ENCODE measurements around the gene DBT. TPM values are rescaled to one million over a fixed set of nuclear protein-coding genes. Genes with fewer than 3 reads are reported as not detected.

Gene DBT
- total RNA-seq, 1 experiment from 2014 or later, result 20.3 TPM

GRCh38 chr1:100217834-100218233 is 31.8 kb downstream of the DBT start:
- DNase-seq, result no peak
- Histone ChIP-seq H3K79me2 (ENCODE audit: insufficient read depth, low read length) (no peaks in the 10 kb centered on the region), H4K20me1 (ENCODE audit: control insufficient read depth, insufficient read depth, insufficient read length) (no peaks in the 10 kb centered on the region), H3K27ac (ENCODE audit: insufficient read length, low read depth, low read length) (no peak overlapping the region), H3K56ac (ENCODE audit: insufficient read length, low read depth, low read length) (no peak overlapping the region), H2BK12ac (ENCODE audit: insufficient read length, low read depth, low read length) (no peak overlapping the region), H3K18ac (ENCODE audit: insufficient read length, low read depth, low read length) (no peak overlapping the region), H3K27me3 (ENCODE audit: insufficient read depth, low read length) (no peaks in the 10 kb centered on the region), H3K9ac (ENCODE audit: extremely low read depth, insufficient read length, low read length) (no peak overlapping the region), H2BK5ac (ENCODE audit: insufficient read length, low read length) (no peak overlapping the region), H2AFZ (ENCODE audit: low read length) (no peak overlapping the region), H4K91ac (ENCODE audit: insufficient read length, low read depth, low read length) (no peak overlapping the region), H3K79me1 (ENCODE audit: insufficient read depth, low read depth, low read length, poor library complexity, severe bottlenecking) (no peaks in the 10 kb centered on the region), H3K23ac (ENCODE audit: insufficient read length, low read depth, low read length) (no peak overlapping the region), H3T11ph (ENCODE audit: low read length) (no peak overlapping the region), H2BK120ac (ENCODE audit: low read depth, low read length, poor library complexity, severe bottlenecking) (no peak overlapping the region), H3K4ac (ENCODE audit: low read depth, low read length) (no peak overlapping the region), H4K8ac (replicated peaks; ENCODE audit: insufficient read length, low read depth, low read length) (no peak overlapping the region), H3K9me3 (ENCODE audit: control insufficient read depth, low read depth, low read length) (no peaks in the 10 kb centered on the region), H3K4me1 (ENCODE audit: insufficient read depth, low read length) (no peaks in the 10 kb centered on the region), H4K5ac (ENCODE audit: insufficient read length, low read depth, low read length) (no peak overlapping the region), H3K23me2 (ENCODE audit: insufficient read length, low read depth, low read length, poor library complexity, severe bottlenecking) (no peaks in the 10 kb centered on the region), H3K4me2 (ENCODE audit: insufficient read depth, insufficient read length, low read length) (no peak overlapping the region), H2AK5ac (ENCODE audit: insufficient read length, low read length) (no peak overlapping the region), H3K14ac (ENCODE audit: insufficient read depth, low read length) (no peak overlapping the region), H2BK20ac (ENCODE audit: low read depth, low read length, poor library complexity, severe bottlenecking) (no peak overlapping the region), H2BK15ac (ENCODE audit: low read depth, low read length) (no peak overlapping the region)
- Mint-ChIP-seq H3K36me3 (ENCODE audit: insufficient read depth in 1 of 3, low read depth in 3 of 3) (peaks cover 6 to 39% (median 25%) of the 10 kb centered on the region in 3 experiments; a peak in 6 of 7 replicates), H3K4me3 (no peak overlapping the region), H3K27me3 (ENCODE audit: low read depth) (no peaks in the 10 kb centered on the region), H3K4me1 (no peaks in the 10 kb centered on the region), H3K9me3 (no peaks in the 10 kb centered on the region), H3K27ac (no peak overlapping the region)
- TF ChIP-seq, protein P1, sequence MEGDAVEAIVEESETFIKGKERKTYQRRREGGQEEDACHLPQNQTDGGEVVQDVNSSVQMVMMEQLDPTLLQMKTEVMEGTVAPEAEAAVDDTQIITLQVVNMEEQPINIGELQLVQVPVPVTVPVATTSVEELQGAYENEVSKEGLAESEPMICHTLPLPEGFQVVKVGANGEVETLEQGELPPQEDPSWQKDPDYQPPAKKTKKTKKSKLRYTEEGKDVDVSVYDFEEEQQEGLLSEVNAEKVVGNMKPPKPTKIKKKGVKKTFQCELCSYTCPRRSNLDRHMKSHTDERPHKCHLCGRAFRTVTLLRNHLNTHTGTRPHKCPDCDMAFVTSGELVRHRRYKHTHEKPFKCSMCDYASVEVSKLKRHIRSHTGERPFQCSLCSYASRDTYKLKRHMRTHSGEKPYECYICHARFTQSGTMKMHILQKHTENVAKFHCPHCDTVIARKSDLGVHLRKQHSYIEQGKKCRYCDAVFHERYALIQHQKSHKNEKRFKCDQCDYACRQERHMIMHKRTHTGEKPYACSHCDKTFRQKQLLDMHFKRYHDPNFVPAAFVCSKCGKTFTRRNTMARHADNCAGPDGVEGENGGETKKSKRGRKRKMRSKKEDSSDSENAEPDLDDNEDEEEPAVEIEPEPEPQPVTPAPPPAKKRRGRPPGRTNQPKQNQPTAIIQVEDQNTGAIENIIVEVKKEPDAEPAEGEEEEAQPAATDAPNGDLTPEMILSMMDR (conservative IDR thresholded peaks at IDR 0.05), result no peak
- WGBS (ENCODE audit: extremely low coverage, insufficient read length, low lambda C conversion rate), result no CpG with 5 or more reads among the region's 2 CpGs

Measured in H9 (cell line).